K562 (cell line): ENCODE results near the gene GATB. TPM values are rescaled to one million over a fixed set of nuclear protein-coding genes. Genes with fewer than 3 reads are reported as not detected.

Experiments
- ATAC-seq: fragments of 200-7000 bp; cut with Tn5 transposase; 3 replicates; pipeline ENCODE4 v1.9.1; 2020; ENCODE audit warnings: moderate library complexity
- BruUV-seq: library from RNA; stranded (reverse); fragments of 400-500 nt; replicated peaks from 2 replicates; lab custom pipeline; 2021; lab: Mats Ljungman, UMichigan
- CTCF ChIA-PET: fragments of 300-600 bp; formaldehyde crosslinking; extraction: SDS; loops from one replicate; lab custom pipeline; 2021; ENCODE audit warnings: low intra/inter-chr PET ratio; lab: Yijun Ruan, JAX
- POLR2A ChIA-PET: fragments of 300-600, 350-650 bp; sonication (Branson Sonifier 250); formaldehyde crosslinking; extraction: SDS; loops from one replicate; lab custom pipeline; 2021; ENCODE audit warnings: antibody characterized with exemption, inconsistent platforms; lab: Yijun Ruan, JAX
- DNase-seq, 4 experiments: peaks; one replicate each; pipeline versions ENCODE4 v3.0.0 to v3.0.0-alpha.2; 2011 to 2018; ENCODE audit warnings: low spot score in 3 of 4, mixed read lengths in 3 of 4; ENCODE audit errors: extremely low read depth in 1 of 4
- FAIRE-seq: peaks from 2 replicates; lab custom pipeline; 2011; peaks lifted over from hg19 to GRCh38; lab: Jason Lieb, UNC
- H2AFZ ChIP-seq: 2 replicates; pipeline ENCODE4 v1.6.0; 2011; ENCODE audit warnings: low read depth, low read length, control low read depth, inconsistent platforms
- H3K27ac ChIP-seq: fragments of 200-600 bp; 3 replicates; pipeline ENCODE4 v1.8.0; 2011; ENCODE audit warnings: low read depth, mild to moderate bottlenecking, control low read depth, inconsistent platforms, low read length, moderate library complexity, mixed read lengths; ENCODE audit errors: extremely low read depth
- H3K27me3 ChIP-seq, 2 experiments: fragments of 300-600 bp in 1 of 2; 2 replicates in 1 of 2; 3 replicates in 1 of 2; pipeline versions ENCODE4 v1.6.0 to v1.8.0; 2011; ENCODE audit warnings: inconsistent platforms in 2 of 2, low read length in 2 of 2, mild to moderate bottlenecking in 1 of 2, mixed read lengths in 1 of 2, moderate library complexity in 1 of 2; ENCODE audit not compliant: control insufficient read depth in 2 of 2, insufficient read depth in 2 of 2
- H3K36me3 ChIP-seq: fragments of 300-600 bp; 3 replicates; pipeline ENCODE4 v1.8.0; 2011; ENCODE audit warnings: mild to moderate bottlenecking, low read length, inconsistent platforms; ENCODE audit not compliant: control insufficient read depth, insufficient read depth
- H3K4me1 ChIP-seq, 2 experiments: fragments of 200-600 bp in 1 of 2; replicated peaks in 1 of 2; 2 replicates in 1 of 2; 3 replicates in 1 of 2; pipeline versions ENCODE4 v1.5.1 to v1.8.0; 2011; ENCODE audit warnings: inconsistent platforms in 2 of 2, low read length in 2 of 2, mild to moderate bottlenecking in 1 of 2, mixed read lengths in 1 of 2, moderate library complexity in 1 of 2; ENCODE audit not compliant: control insufficient read depth in 2 of 2, insufficient read depth in 2 of 2
- H3K4me2 ChIP-seq: 2 replicates; pipeline ENCODE4 v1.6.1; 2011; ENCODE audit warnings: low read length, control low read depth, inconsistent platforms, mixed read lengths; ENCODE audit not compliant: insufficient read depth
- H3K4me3 ChIP-seq: fragments of 200-600 bp; sonication (generic), shearing (Covaris generic); 2 replicates; pipeline ENCODE4 v1.5.1; 2016; ENCODE audit warnings: control low read depth, inconsistent platforms
- H3K79me2 ChIP-seq: fragments of 200-600 bp; 3 replicates; pipeline ENCODE4 v1.8.0; 2011; ENCODE audit warnings: low read length, inconsistent platforms; ENCODE audit not compliant: control insufficient read depth, insufficient read depth
- H3K9ac ChIP-seq, 2 experiments: 2 replicates each; pipeline versions ENCODE4 v1.6.0 to v1.6.1; 2011; ENCODE audit warnings: low read depth in 2 of 2, low read length in 2 of 2, control low read depth in 1 of 2, inconsistent platforms in 1 of 2, mild to moderate bottlenecking in 1 of 2, mixed read lengths in 1 of 2; ENCODE audit not compliant: insufficient read depth in 1 of 2
- H3K9me1 ChIP-seq: one replicate; pipeline ENCODE4 v1.6.0; 2011; ENCODE audit warnings: inconsistent platforms, mild to moderate bottlenecking, low read length, moderate library complexity; ENCODE audit not compliant: control insufficient read depth, insufficient read depth
- H3K9me3 ChIP-seq: replicated peaks from 2 replicates; pipeline ENCODE4 v1.5.1; 2011; ENCODE audit warnings: low read depth, low read length, inconsistent platforms; ENCODE audit not compliant: control insufficient read depth, insufficient read depth
- H4K20me1 ChIP-seq: replicated peaks from 2 replicates; pipeline ENCODE4 v1.6.1; 2011; ENCODE audit warnings: low read length, inconsistent platforms, mixed read lengths; ENCODE audit not compliant: control insufficient read depth, insufficient read depth
- NONO ChIP-seq, 2 experiments: fragments of 200-400 bp in 1 of 2; fragments of 450-650 bp in 1 of 2; formaldehyde crosslinking in 1 of 2; IDR thresholded peaks; 2 replicates each; pipeline ENCODE4 v1.6.1; 2017; ENCODE audit warnings: low read depth in 2 of 2, mild to moderate bottlenecking in 2 of 2, moderate library complexity in 2 of 2, low read length in 1 of 2
- ZNF212 ChIP-seq: fragments of 450-650 bp; formaldehyde crosslinking; IDR thresholded peaks from 2 replicates; pipeline ENCODE4 v1.4.0; 2020; ENCODE audit warnings: mild to moderate bottlenecking
- ZNF24 ChIP-seq: fragments of 450-650 bp; IDR thresholded peaks from 2 replicates; pipeline ENCODE4 v1.6.1; 2016
- ZNF707 ChIP-seq: fragments of 250-450 bp; sonication (Bioruptor Pico); conservative IDR thresholded peaks from 2 replicates; pipeline ENCODE4 v1.8.0; 2022; ENCODE audit warnings: inconsistent platforms, mild to moderate bottlenecking, moderate library complexity
- ZNF830 ChIP-seq: fragments of 250-450 bp; sonication (Bioruptor Pico); IDR thresholded peaks from 2 replicates; pipeline ENCODE4 v1.5.0; 2021; ENCODE audit warnings: mild to moderate bottlenecking
- WGBS: fragments of 100-300 bp; shearing (Covaris generic); methylation state at CpG from one replicate; pipeline ENCODE4 v1.1.6; 2016; ENCODE audit warnings: low coverage, mixed read lengths; ENCODE audit not compliant: insufficient coverage; ENCODE audit errors: missing lambda C conversion rate; 5-methylcytosine and 5-hydroxymethylcytosine counted together
- in situ Hi-C: fragments of 300-500 bp; cut with MboI; formaldehyde crosslinking; loops from 4 replicates; pipeline ENCODE4 v1.15.0; 2018; ENCODE audit warnings: inconsistent platforms, mixed read lengths
- intact Hi-C: fragments of 100-400 bp; cut with micrococcal nuclease; formaldehyde crosslinking; loops from 2 replicates; pipeline ENCODE4 v1.14.2; 2022
- polyA plus RNA-seq, 8 experiments: library from polyadenylated mRNA; depleted of rRNA in 4 of 8; stranded (reverse) in 5 of 8; unstranded in 3 of 8; fragments of >200 nt; fragmentation: Nextera tagmentation in 2 of 8; fragmentation: Illumina TruSeq in 1 of 8; extraction: Ambion mirVana in 2 of 8; extraction: Trizol in 1 of 8; gene quantifications; 2 replicates each; pipeline versions ENCODE4 v1.2.1 to v1.2.3, GENCODE V29; 2011 to 2014; ENCODE audit warnings: inconsistent platforms in 1 of 8, missing spikeins in 1 of 8
- total RNA-seq, 7 experiments: library from RNA; depleted of rRNA in 6 of 7; stranded (reverse); fragments of >200 nt in 6 of 7; fragmentation: Illumina TruSeq in 2 of 7; extraction: Trizol in 2 of 7; gene quantifications; 2 replicates each; pipeline versions ENCODE4 v1.2.1 to v1.2.3, GENCODE V29; 2011 to 2021; ENCODE audit warnings: low replicate concordance in 1 of 7
- TF ChIP-seq, protein P1 (sequence below): fragments of 450-650 bp; IDR thresholded peaks from 2 replicates; pipeline ENCODE4 v1.6.1; 2017; ENCODE audit warnings: antibody characterized with exemption, mild to moderate bottlenecking
- TF ChIP-seq, protein P2 (sequence below), 2 experiments: fragments of 450-650 bp; IDR thresholded peaks; 2 replicates each; pipeline ENCODE4 v1.6.1; 2016

GATB gene
- total and polyA plus RNA-seq, 9 of the 15 experiments (the other 6 are each of a cell fraction or from before 2014, with no cell fraction given) = 15.3 to 31.8 (median 26.2) TPM

DNA sequence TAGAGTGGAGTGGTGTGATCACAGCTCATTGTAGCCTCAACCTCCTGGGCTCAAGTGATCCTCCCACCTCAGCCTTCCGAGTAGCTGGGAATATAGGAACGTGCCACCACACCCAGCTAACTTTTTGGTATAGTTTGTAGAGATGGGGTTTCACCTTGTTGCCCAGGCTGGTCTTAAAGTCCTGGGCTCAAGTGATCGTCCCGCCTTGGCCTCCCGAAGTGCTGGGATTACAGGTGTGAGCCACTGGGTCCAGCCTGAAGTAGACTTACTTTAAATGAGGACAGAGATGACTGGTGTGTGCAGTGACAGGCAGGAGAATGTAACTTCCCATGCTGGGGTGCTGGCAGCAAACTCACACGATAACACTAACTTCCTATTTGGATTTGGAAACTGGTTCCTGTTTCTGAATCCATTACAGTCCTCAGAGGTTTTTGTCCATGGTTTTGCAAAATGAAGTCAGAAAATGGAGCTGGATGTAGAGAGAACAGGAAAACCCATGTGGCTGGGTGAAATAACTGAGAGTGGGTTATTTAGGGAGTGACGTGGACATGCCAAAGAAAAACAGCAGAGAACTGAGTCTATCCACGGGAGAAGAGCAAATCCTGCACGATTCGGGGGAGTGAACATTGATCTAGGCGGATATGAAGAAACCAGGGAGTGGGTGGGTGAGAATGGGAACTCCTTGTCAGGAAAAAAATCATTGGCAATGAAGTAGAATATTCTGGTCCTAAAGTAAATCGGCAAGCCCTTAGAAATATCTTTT is 95.6 kb downstream of the GATB start (continued):
- TF ChIP-seq, protein P1, sequence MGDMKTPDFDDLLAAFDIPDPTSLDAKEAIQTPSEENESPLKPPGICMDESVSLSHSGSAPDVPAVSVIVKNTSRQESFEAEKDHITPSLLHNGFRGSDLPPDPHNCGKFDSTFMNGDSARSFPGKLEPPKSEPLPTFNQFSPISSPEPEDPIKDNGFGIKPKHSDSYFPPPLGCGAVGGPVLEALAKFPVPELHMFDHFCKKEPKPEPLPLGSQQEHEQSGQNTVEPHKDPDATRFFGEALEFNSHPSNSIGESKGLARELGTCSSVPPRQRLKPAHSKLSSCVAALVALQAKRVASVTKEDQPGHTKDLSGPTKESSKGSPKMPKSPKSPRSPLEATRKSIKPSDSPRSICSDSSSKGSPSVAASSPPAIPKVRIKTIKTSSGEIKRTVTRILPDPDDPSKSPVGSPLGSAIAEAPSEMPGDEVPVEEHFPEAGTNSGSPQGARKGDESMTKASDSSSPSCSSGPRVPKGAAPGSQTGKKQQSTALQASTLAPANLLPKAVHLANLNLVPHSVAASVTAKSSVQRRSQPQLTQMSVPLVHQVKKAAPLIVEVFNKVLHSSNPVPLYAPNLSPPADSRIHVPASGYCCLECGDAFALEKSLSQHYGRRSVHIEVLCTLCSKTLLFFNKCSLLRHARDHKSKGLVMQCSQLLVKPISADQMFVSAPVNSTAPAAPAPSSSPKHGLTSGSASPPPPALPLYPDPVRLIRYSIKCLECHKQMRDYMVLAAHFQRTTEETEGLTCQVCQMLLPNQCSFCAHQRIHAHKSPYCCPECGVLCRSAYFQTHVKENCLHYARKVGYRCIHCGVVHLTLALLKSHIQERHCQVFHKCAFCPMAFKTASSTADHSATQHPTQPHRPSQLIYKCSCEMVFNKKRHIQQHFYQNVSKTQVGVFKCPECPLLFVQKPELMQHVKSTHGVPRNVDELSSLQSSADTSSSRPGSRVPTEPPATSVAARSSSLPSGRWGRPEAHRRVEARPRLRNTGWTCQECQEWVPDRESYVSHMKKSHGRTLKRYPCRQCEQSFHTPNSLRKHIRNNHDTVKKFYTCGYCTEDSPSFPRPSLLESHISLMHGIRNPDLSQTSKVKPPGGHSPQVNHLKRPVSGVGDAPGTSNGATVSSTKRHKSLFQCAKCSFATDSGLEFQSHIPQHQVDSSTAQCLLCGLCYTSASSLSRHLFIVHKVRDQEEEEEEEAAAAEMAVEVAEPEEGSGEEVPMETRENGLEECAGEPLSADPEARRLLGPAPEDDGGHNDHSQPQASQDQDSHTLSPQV = no peak
- no peak for TF ChIP-seq NONO (IDR thresholded peaks at IDR 0.05; ENCODE audit: low read depth in 2 of 2, low read length in 1 of 2)
- no peak for TF ChIP-seq ZNF212 (CRISPR knock-in tag)
- TF ChIP-seq ZNF707 = no peak
- no peak for TF ChIP-seq ZNF830 (CRISPR knock-in tag)
- TF ChIP-seq ZNF24 = no peak

DNA sequence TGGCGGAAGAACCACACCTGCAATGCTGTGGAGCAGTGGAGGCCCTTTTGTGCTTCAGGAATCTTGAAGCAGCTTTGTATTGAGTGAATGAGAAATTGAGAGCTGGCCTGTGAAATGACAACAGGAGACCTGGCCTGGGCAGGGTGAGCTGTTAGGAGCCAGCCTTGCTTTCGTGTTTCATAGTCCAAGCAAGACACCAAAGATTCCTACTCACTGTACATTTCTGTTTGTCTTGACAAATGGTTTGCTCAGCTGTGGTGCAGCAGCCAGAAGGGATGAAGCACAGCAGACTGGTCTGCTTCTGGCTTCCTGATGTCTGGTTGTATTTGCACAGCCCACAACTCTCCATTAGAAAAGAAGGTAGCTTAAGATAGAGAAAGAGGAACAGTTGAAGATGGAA is 96.5 kb downstream of the GATB start:
- in situ Hi-C loops = no loop called here
- Histone ChIP-seq H3K27ac (no peak overlapping the region), H3K4me3 (no peak overlapping the region), H4K20me1 (no peaks in the 10 kb centered on the region), H3K27me3 (peaks cover 23 to 43% of the 10 kb centered on the region in 2 experiments; a peak in 4 of 5 replicates), H3K4me1 (no peaks in the 10 kb centered on the region), H3K9me1 (no peaks in the 10 kb centered on the region)
- ATAC-seq = no peak
- DNase-seq = no peak
- FAIRE-seq = no peak
- CTCF ChIA-PET = no interaction called here
- TF ChIP-seq, protein P2, sequence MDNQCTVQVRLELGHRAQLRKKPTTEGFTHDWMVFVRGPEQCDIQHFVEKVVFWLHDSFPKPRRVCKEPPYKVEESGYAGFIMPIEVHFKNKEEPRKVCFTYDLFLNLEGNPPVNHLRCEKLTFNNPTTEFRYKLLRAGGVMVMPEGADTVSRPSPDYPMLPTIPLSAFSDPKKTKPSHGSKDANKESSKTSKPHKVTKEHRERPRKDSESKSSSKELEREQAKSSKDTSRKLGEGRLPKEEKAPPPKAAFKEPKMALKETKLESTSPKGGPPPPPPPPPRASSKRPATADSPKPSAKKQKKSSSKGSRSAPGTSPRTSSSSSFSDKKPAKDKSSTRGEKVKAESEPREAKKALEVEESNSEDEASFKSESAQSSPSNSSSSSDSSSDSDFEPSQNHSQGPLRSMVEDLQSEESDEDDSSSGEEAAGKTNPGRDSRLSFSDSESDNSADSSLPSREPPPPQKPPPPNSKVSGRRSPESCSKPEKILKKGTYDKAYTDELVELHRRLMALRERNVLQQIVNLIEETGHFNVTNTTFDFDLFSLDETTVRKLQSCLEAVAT (IDR thresholded peaks at IDR 0.05) = no peak
- TF ChIP-seq, all 486 proteins: peak for 0
- Histone ChIP-seq H3K36me3 (no peaks in the 10 kb centered on the region), H3K79me2 (no peaks in the 10 kb centered on the region), H2AFZ (no peak overlapping the region), H3K4me2 (no peak overlapping the region), H3K9me3 (no peaks in the 10 kb centered on the region), H3K9ac (no peak overlapping the region)
- WGBS = 13% methylated on average over 2 of the region's 2 CpGs
- intact Hi-C loops = no loop called here
- BruUV-seq = no TSS peak
- POLR2A ChIA-PET = no interaction called here
